HPDE6-E6E7 (cell line): ENCODE data around the gene PPP1R7.
A peak's percentile ranks its signal among the peaks of the same experiment; 100 is the strongest.

Experiments used
- DNase-seq: peaks from one replicate; pipeline ENCODE4 v3.0.0; 2011; ENCODE audit warnings: missing footprints; ENCODE audit errors: extremely low spot score

The PPP1R7 gene

GRCh38 chr2:241140445-241140840, 9.8 kb upstream of the PPP1R7 start:
- no peak for DNase-seq

- DNase-seq, result no peak
Measured at GRCh38 chr2:241141214-241141770, 9.0 kb upstream of the PPP1R7 start.

GRCh38 chr2:241142063-241142462, 8.2 kb upstream of the PPP1R7 start:
- DNase-seq, result no peak

- DNase-seq, result no peak
Measured at GRCh38 chr2:241142593-241142992, 7.7 kb upstream of the PPP1R7 start.

- DNase-seq, result no peak
Measured at GRCh38 chr2:241146286-241146685, 4.0 kb upstream of the PPP1R7 start.

- no peak for DNase-seq
Measured at GRCh38 chr2:241147336-241147735, 2.9 kb upstream of the PPP1R7 start.

- DNase-seq, result no peak
Measured at GRCh38 chr2:241148239-241148638, 2.0 kb upstream of the PPP1R7 start.

- peak; percentile 96 for DNase-seq
Measured at GRCh38 chr2:241148891-241149674, 1.2 kb upstream of the PPP1R7 start, which contains the start of gene PASK. Gene PASK, minus strand, starts transcription at chr2:241149472. Its CDS starts 6,440 bp downstream, at chr2:241143032.

GRCh38 chr2:241149675-241149924, 667 bp upstream of the PPP1R7 start:
- no peak for DNase-seq

GRCh38 chr2:241150660-241151530, 628 bp downstream of the PPP1R7 start:
- no peak for DNase-seq

GRCh38 chr2:241151934-241152660, 1.8 kb downstream of the PPP1R7 start:
- DNase-seq, result no peak

GRCh38 chr2:241153616-241154015, 3.3 kb downstream of the PPP1R7 start:
- no peak for DNase-seq

- DNase-seq, result no peak
Measured at GRCh38 chr2:241154915-241155314, 4.6 kb downstream of the PPP1R7 start.

- DNase-seq, result no peak
Measured at GRCh38 chr2:241155936-241156335, 5.7 kb downstream of the PPP1R7 start.

GRCh38 chr2:241156971-241157441, 6.7 kb downstream of the PPP1R7 start:
- DNase-seq, result no peak

- DNase-seq, result no peak
Measured at GRCh38 chr2:241157841-241158545, 7.7 kb downstream of the PPP1R7 start.

- no peak for DNase-seq
Measured at GRCh38 chr2:241158546-241158900, 8.3 kb downstream of the PPP1R7 start.

GRCh38 chr2:241159116-241159515, 8.8 kb downstream of the PPP1R7 start:
- DNase-seq, result no peak

- DNase-seq, result no peak
Measured at GRCh38 chr2:241160318-241160717, 10.1 kb downstream of the PPP1R7 start.

GRCh38 chr2:241161646-241162281, 11.5 kb downstream of the PPP1R7 start:
- DNase-seq, result no peak

- no peak for DNase-seq
Measured at GRCh38 chr2:241163601-241164118, 13.4 kb downstream of the PPP1R7 start.
